ENCODE data around the gene LAMB2. TPM values are rescaled to one million over a fixed set of nuclear protein-coding genes. Genes with fewer than 3 reads are reported as not detected.

The LAMB2 gene
- total RNA-seq, 1 donor from 2014 or later, result 232 TPM

GRCh38 chr3:49173792-49174170 is 40.9 kb upstream of the LAMB2 start:
- TF ChIP-seq CTCF (conservative IDR thresholded peaks at IDR 0.05; ENCODE audit: low read depth, low read length), result no peak
- H3K4me3 ChIP-seq (ENCODE audit: low read depth, low read length), result no peak overlapping the region
- no peak for DNase-seq (ENCODE audit: low read depth)

GRCh38 chr3:49173116-49173791 is 40.4 kb upstream of the LAMB2 start:
- TF ChIP-seq CTCF (conservative IDR thresholded peaks at IDR 0.05; ENCODE audit: low read depth, low read length), result no peak
- no peak overlapping the region for H3K4me3 ChIP-seq (ENCODE audit: low read depth, low read length)
- DNase-seq (ENCODE audit: low read depth), result no peak

GRCh38 chr3:49172551-49173041 is 39.7 kb upstream of the LAMB2 start:
- peak overlapping the region; percentile 84 for H3K4me3 ChIP-seq (ENCODE audit: low read depth, low read length)
- no peak for DNase-seq (ENCODE audit: low read depth)
- no peak for TF ChIP-seq CTCF (conservative IDR thresholded peaks at IDR 0.05; ENCODE audit: low read depth, low read length)

GRCh38 chr3:49171775-49172500 is 39.1 kb upstream of the LAMB2 start:
- no peak for DNase-seq (ENCODE audit: low read depth)
- no peak for TF ChIP-seq CTCF (conservative IDR thresholded peaks at IDR 0.05; ENCODE audit: low read depth, low read length)
- H3K4me3 ChIP-seq (ENCODE audit: low read depth, low read length), result peak overlapping the region; percentile 84

- H3K4me3 ChIP-seq (ENCODE audit: low read depth, low read length), result peak within 1 kb of the TSS; percentile 84
- no peak for DNase-seq (ENCODE audit: low read depth)
- TF ChIP-seq CTCF (conservative IDR thresholded peaks at IDR 0.05; ENCODE audit: low read depth, low read length), result peak; percentile 90
Observed at GRCh38 chr3:49171119-49171774, 38.4 kb upstream of the LAMB2 start, which contains the start of gene KLHDC8B. Gene KLHDC8B (plus strand): TSS chr3:49171598. CDS start chr3:49172770, 1,172 bp downstream.

- no peak for TF ChIP-seq CTCF (conservative IDR thresholded peaks at IDR 0.05; ENCODE audit: low read depth, low read length)
Observed at GRCh38 chr3:49170744-49171118, 37.9 kb upstream of the LAMB2 start.

More at GRCh38 chr3:49170744-49171118, 37.9 kb upstream of the LAMB2 start:
- DNase-seq (ENCODE audit: low read depth), result no peak
- peak overlapping the region; percentile 84 for H3K4me3 ChIP-seq (ENCODE audit: low read depth, low read length)

Measured in epithelial cell of proximal tubule (primary cell).